Measurements from ENCODE around the gene KCND3.

KCND3 gene

GRCh38 chr1:111988743-111989453 lies 570 bp downstream of the KCND3 start:
- DNase-seq (ENCODE audit: low read depth, low spot score): no peak

- no peak for DNase-seq (ENCODE audit: low read depth, low spot score)
Measured at GRCh38 chr1:111988377-111988742, 1.1 kb downstream of the KCND3 start.

- DNase-seq (ENCODE audit: low read depth, low spot score): no peak
Measured at GRCh38 chr1:111987502-111987901, 2.0 kb downstream of the KCND3 start.

DNA sequence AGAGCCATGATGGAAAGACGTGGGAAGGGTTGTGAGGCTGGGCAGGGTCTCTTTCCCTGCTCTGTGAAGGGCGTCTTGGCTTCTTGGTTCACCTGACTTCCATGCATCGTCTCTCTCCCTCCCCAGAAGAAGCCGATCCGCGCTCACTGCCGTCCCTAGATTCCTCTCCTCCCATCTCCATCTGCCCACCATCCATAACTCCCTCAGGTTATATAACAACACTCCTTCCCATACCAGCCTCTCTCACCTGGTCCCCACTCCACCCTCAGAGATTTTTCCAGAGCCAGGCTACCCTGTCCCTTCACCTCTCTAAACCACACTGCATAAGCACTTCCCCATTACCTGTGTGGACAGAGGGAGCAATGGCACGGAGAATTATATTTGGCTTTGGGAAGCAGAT lies 6.0 kb downstream of the KCND3 start:
- no peak for DNase-seq (ENCODE audit: low read depth, low spot score)

DNA sequence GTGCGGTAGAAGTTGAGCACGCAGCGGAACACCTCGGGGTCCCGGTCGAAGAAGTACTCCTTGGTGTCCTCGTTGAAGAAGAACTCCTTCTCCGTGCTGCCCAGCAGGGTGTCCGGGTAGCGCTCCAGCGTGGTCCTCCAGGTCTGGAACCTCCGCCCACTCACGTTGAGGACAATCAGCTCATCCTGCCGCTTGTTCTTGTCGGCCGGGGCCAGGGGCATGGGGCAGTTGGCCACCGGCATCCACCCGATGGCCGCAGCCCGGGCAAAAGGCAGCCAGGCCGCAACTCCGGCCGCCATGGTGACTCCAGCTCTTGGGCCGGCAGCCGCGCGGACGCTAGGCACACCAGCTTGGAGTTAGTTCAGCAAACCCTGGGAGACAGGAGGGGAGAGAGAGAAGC lies 7.0 kb downstream of the KCND3 start:
- no peak for DNase-seq (ENCODE audit: low read depth, low spot score)

- DNase-seq (ENCODE audit: low read depth, low spot score): no peak
Measured at GRCh38 chr1:111981871-111982270, 7.6 kb downstream of the KCND3 start.

GRCh38 chr1:111981090-111981489 lies 8.4 kb downstream of the KCND3 start:
- no peak for DNase-seq (ENCODE audit: low read depth, low spot score)

DNA sequence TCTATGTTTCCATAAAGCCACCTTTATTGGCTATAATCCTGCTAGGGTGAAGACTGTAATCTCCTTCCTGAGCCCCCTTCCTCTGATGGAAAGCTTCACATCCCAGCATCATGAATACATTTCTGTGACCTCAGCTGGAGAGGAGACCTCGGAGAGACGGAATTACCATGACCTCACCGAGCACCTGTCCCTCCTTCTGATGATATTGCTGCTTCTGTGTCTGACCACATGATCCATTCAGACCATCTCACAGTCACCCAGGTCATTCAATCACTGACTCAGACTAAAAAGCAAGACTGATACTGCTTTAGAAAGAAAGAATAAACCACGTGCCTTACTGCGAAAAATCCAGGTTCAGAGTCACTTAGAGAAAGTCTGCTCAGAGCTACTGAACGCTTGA lies 8.8 kb downstream of the KCND3 start:
- no peak for DNase-seq (ENCODE audit: low read depth, low spot score)

GRCh38 chr1:111978695-111979094 lies 10.8 kb downstream of the KCND3 start:
- no peak for DNase-seq (ENCODE audit: low read depth, low spot score)

DNA sequence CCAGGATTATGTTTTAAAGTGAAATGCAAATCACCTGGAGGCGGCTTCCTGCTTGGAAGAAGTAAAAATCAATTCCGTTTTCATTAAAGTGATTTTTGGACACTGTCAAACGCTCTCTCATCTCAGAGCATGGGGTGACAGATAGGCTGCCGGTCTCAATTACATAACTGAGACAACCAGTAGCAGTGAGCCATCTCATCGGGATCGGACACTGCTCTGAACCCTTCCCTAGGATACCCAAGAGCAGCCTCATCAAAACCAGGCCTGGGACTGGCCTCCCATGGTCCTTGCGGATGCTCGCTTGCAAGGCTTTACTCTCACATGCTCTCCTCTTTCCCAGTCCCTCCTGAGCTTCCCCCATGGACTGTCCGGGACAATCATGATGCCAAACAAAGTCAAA lies 12.1 kb downstream of the KCND3 start:
- no peak for DNase-seq (ENCODE audit: low read depth, low spot score)

GRCh38 chr1:111976842-111977241 lies 12.6 kb downstream of the KCND3 start:
- DNase-seq (ENCODE audit: low read depth, low spot score): no peak

GRCh38 chr1:111976332-111976731 lies 13.1 kb downstream of the KCND3 start:
- DNase-seq (ENCODE audit: low read depth, low spot score): no peak

- DNase-seq (ENCODE audit: low read depth, low spot score): no peak
Measured at GRCh38 chr1:111973150-111973790, 16.2 kb downstream of the KCND3 start.

- no peak for DNase-seq (ENCODE audit: low read depth, low spot score)
Measured at GRCh38 chr1:111971396-111971795, 18.1 kb downstream of the KCND3 start.

DNA sequence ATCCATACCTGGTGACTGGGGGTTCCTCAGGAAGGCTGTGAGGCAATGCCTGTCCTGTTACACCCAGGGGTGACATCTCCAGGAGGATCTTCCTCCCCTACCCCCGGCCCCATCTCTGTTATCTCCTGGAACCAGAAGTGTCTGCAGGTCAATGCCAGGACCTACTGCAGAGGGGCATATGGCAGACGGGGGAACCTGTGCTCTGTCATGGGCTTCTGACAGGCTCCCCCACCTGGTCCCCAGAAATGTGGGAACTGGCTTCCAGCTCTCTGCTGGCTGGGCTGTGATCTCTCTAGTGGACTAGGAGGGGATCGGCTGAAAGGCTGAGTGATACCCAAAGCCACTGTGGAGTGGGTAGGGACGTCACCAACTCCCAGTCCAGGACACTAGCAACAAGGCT lies 21.0 kb downstream of the KCND3 start:
- no peak for DNase-seq (ENCODE audit: low read depth, low spot score)

DNA sequence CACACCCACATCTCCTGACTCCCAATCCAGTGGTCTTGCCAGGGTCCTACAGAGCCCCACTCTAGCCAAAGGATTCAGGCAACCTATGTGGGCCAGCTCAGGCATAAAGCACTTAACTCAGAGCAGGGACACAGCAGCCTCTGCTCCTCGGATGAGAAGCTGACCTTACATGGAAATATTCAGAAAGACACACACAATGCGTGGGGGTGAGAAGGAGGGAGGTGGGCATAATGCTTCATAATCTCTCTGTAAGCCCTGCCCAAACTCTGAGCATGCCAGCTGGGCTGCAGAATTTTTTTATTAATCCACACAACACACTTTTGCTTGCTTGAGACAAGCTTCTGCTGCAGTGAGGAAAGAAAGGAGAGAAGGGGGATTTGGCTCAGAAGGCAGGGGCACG lies 21.6 kb downstream of the KCND3 start:
- DNase-seq (ENCODE audit: low read depth, low spot score): no peak

GRCh38 chr1:111967067-111967690 lies 22.3 kb downstream of the KCND3 start:
- no peak for DNase-seq (ENCODE audit: low read depth, low spot score)

DNA sequence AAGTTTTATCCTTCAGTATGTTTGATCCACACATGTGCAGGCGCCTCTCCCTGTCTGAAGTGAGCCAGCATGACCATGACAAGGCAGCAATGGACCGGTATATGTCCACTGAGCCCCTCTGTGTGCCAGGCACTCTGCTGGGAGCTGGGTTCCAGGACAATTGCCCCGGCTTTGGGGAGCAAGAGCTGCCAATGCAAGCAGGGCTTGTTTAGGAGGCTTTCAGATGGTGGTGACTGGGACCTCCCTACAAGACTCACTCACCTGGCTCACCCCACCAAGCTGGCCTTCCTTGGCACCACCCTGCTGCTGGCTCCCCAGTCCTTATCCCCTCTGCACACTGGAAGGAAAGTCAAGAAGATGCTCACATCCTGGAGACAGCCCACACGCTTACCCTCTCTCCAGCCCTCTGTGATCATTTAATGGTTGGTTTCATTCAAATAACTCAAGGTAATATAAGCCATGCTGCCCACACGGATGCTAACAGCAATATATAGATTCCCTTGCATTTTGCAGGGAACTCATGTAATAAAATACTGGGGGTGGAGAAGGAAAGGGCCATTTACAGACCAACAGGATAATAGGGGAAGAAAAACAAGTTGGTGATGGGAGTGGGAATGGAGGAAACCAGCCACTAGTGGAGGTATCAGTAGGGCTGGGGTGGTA lies 23.6 kb downstream of the KCND3 start:
- no peak for DNase-seq (ENCODE audit: low read depth, low spot score)

- no peak for DNase-seq (ENCODE audit: low read depth, low spot score)
Measured at GRCh38 chr1:111963985-111964738, 25.3 kb downstream of the KCND3 start.

GRCh38 chr1:111961773-111962565 lies 27.5 kb downstream of the KCND3 start:
- no peak for DNase-seq (ENCODE audit: low read depth, low spot score)

DNA sequence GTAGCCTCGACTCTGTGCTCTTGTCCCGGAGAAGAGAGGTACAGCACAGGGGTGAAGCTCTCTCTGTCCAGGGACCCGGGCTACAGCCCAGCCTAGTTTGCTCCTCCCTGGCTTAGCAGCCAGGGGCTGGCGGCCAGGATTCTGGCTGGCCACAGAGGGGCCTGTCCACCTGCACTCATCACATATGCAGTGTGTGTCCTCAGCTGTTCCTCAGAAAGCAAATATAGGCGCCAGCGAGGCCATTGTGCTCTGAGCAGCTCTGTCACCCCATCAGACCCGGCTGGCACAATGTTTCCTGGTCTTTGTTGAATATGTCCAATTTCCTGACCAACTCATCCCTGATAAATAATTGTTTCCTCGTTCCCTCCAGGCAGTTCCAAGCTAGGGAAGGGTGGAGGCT lies 28.5 kb downstream of the KCND3 start:
- DNase-seq (ENCODE audit: low read depth, low spot score): no peak

Measured in smooth muscle cell of the brain vasculature (primary cell).